ENCODE data around the gene NXNL1. TPM values are rescaled to one million over a fixed set of nuclear protein-coding genes. Genes with fewer than 3 reads are reported as not detected.
A peak's percentile ranks its signal among the peaks of the same experiment; 100 is the strongest.
"Not testable (repeated sequence)": the region's sequence is repeated elsewhere in the genome, so short reads cannot be mapped to it uniquely, and the experiment has no call there.

NXNL1 gene
- total RNA-seq, 1 experiment from 2014 or later: not detected

DNA sequence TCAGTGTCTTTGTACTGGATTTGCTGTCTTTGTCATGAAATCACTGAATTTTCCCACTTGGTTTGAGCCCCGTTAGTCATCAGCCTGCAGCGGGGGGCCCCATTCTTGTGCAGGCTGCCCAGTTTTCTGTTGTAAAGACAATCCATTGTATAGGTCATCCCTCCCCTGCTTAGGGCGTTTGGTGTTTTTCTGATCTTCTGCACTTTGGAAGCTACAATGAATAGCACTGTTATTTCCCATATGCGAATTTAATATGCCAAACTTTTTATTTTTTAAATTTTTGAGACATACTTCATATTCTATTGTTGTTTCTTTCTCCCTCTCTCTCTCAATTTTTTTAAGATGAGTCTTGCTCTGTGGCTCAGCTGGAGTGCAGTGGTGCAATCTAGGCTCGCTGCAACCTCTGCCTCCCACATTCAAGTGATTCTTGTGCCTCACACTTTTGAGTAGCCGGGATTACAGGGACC, 18.6 kb upstream of the NXNL1 start:
- TF ChIP-seq, protein P1, sequence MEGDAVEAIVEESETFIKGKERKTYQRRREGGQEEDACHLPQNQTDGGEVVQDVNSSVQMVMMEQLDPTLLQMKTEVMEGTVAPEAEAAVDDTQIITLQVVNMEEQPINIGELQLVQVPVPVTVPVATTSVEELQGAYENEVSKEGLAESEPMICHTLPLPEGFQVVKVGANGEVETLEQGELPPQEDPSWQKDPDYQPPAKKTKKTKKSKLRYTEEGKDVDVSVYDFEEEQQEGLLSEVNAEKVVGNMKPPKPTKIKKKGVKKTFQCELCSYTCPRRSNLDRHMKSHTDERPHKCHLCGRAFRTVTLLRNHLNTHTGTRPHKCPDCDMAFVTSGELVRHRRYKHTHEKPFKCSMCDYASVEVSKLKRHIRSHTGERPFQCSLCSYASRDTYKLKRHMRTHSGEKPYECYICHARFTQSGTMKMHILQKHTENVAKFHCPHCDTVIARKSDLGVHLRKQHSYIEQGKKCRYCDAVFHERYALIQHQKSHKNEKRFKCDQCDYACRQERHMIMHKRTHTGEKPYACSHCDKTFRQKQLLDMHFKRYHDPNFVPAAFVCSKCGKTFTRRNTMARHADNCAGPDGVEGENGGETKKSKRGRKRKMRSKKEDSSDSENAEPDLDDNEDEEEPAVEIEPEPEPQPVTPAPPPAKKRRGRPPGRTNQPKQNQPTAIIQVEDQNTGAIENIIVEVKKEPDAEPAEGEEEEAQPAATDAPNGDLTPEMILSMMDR (IDR thresholded peaks at IDR 0.05; ENCODE audit: unreplicated experiment): no peak
- DNase-seq (ENCODE audit: unreplicated experiment): no peak
- H3K9me3 Mint-ChIP-seq (ENCODE audit: unreplicated experiment): no peaks in the 10 kb centered on the region
- intact Hi-C loops (cut with micrococcal nuclease): no loop called here
- peaks cover 11% of the 10 kb centered on the region for H3K36me3 Mint-ChIP-seq (ENCODE audit: insufficient read depth, unreplicated experiment)
- H3K27ac Mint-ChIP-seq (ENCODE audit: low read depth, unreplicated experiment): no peak overlapping the region
- H3K27me3 Mint-ChIP-seq (ENCODE audit: insufficient read depth, unreplicated experiment): no peaks in the 10 kb centered on the region
- POLR2A ChIA-PET: interaction anchor here (0.6 kb wide), 2 partner anchors 10 to 94 kb away, joined by 3 to 4 read pairs; no protein-coding TSS in a partner anchor
- H3K4me1 Mint-ChIP-seq (ENCODE audit: insufficient read depth, unreplicated experiment): peaks cover 30% of the 10 kb centered on the region
- no TSS peak for BruUV-seq (replicated peaks)
- CTCF ChIA-PET: interaction anchor here (0.6 to 2.1 kb wide), 3 partner anchors 17 to 55 kb away, joined by 3 to 7 read pairs (median 3); no protein-coding TSS in a partner anchor
- H3K4me3 Mint-ChIP-seq (ENCODE audit: unreplicated experiment): no peak overlapping the region

DNA sequence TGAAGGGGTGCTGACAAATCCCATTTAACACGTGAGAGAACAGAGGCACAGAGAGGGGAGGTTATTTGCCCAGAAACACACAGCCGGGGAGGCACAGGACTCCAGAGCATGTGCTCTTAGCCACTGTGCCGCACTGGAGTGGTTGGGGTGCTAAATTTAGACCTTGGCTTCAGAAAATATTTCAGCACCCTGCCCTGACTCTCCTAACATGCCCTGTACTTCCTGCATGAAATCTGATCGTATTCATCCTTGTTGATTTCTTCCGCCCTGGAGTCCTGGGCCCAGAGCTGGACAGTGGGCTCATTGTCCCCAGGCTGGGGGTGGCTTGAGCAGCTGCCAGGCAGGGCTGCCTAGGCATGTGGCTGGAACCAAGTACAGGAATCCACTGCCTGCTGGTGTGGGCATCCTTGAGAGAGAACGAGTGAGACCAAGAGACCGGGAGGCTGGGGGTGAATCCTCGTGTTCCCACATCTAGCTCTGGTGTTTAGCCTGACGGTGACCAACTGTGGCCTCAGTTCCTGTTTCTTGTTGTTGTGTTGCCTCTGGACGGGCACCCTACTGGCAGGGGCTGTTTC, 14.9 kb upstream of the NXNL1 start:
- BruUV-seq (replicated peaks): no TSS peak
- Mint-ChIP-seq H3K9me3 (ENCODE audit: unreplicated experiment) (no peaks in the 10 kb centered on the region), H3K4me3 (ENCODE audit: unreplicated experiment) (no peak overlapping the region), H3K27ac (ENCODE audit: low read depth, unreplicated experiment) (no peak overlapping the region), H3K27me3 (ENCODE audit: insufficient read depth, unreplicated experiment) (no peaks in the 10 kb centered on the region), H3K36me3 (ENCODE audit: insufficient read depth, unreplicated experiment) (no peaks in the 10 kb centered on the region), H3K4me1 (ENCODE audit: insufficient read depth, unreplicated experiment) (peaks cover 28% of the 10 kb centered on the region)
- intact Hi-C loops (cut with micrococcal nuclease): no loop called here
- ChIA-PET CTCF (interaction anchor here (0.7 kb wide), 1 partner anchor 97 kb away, joined by 3 read pairs; no protein-coding TSS in a partner anchor), POLR2A (no interaction called here)
- TF ChIP-seq, protein P1 (IDR thresholded peaks at IDR 0.05; ENCODE audit: unreplicated experiment): no peak
- no peak for DNase-seq (ENCODE audit: unreplicated experiment)

DNA sequence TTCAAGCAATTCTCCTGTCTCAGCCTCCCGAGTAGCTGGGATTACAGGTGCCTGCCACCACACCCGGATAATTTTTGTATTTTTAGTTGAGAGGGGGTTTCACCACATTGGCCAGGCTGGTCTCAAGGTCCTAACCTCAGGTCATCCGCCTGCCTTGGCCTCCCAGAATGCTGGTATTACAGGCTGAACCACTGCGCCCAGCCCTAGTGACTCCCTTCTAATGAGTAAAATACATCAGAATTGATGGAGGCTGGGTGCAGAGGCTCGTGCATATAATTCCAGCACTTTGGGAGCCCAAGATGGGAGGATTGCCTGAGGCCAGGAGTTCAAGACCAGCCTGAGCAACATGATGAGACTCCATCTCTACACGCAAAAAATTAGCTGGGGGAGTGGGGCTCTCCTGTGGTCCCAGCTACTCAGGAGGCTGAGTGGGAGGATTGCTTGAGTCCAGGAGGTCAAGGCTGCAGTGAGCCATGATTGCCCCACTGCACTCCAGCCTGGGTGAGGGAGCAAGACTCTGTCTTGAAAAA, 14.3 kb upstream of the NXNL1 start:
- H3K27me3 Mint-ChIP-seq (ENCODE audit: insufficient read depth, unreplicated experiment); DNase-seq (ENCODE audit: unreplicated experiment); H3K9me3 Mint-ChIP-seq (ENCODE audit: unreplicated experiment); BruUV-seq (replicated peaks); intact Hi-C loops (cut with micrococcal nuclease); H3K27ac Mint-ChIP-seq (ENCODE audit: low read depth, unreplicated experiment); POLR2A ChIA-PET; H3K36me3 Mint-ChIP-seq (ENCODE audit: insufficient read depth, unreplicated experiment); H3K4me3 Mint-ChIP-seq (ENCODE audit: unreplicated experiment): not testable (repeated sequence)
- CTCF ChIA-PET: interaction anchor here (0.7 kb wide), 2 partner anchors 32 to 98 kb away, joined by 3 read pairs; no protein-coding TSS in a partner anchor
- H3K4me1 Mint-ChIP-seq (ENCODE audit: insufficient read depth, unreplicated experiment): peaks cover 28% of the 10 kb centered on the region

DNA sequence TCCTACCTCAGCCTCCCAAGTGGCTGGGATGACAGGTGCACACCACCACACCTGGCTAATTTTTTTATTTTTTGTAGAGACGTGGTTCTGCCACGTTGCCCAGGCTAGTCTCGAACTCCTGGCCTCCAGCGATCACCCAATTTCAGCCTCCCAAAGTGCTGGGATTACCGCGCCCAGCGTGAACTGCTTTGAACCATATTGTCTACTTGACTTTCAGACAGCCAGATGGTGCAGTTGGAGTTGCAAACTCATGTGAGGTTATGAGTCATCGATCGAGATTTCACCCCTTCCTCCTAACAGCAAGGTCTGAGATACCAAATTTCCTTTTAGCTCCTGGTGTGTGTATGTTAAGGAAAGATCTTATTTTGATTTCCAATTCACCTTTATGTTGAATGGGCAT, 12.3 kb upstream of the NXNL1 start:
- ChIA-PET POLR2A (interaction anchor here (1.3 kb wide), 1 partner anchor 38 kb away, joined by 3 read pairs; the partner anchor contains the start of gene PGLS), CTCF (interaction anchor here (0.6 to 3.6 kb wide), 7 partner anchors 10 to 1319 kb away, joined by 3 to 19 read pairs (median 3); no protein-coding TSS in a partner anchor)
- peak; percentile 63 for DNase-seq (ENCODE audit: unreplicated experiment)
- H3K27ac Mint-ChIP-seq (ENCODE audit: low read depth, unreplicated experiment): no peak overlapping the region
- no peaks in the 10 kb centered on the region for H3K9me3 Mint-ChIP-seq (ENCODE audit: unreplicated experiment)
- peaks cover 37% of the 10 kb centered on the region for H3K4me1 Mint-ChIP-seq (ENCODE audit: insufficient read depth, unreplicated experiment)
- TF ChIP-seq, protein P1 (IDR thresholded peaks at IDR 0.05; ENCODE audit: unreplicated experiment): no peak
- intact Hi-C loops (cut with micrococcal nuclease): no loop called here
- peak overlapping the region; percentile 43 for H3K4me3 Mint-ChIP-seq (ENCODE audit: unreplicated experiment)
- H3K36me3 Mint-ChIP-seq (ENCODE audit: insufficient read depth, unreplicated experiment): no peaks in the 10 kb centered on the region
- no TSS peak for BruUV-seq (replicated peaks)
- no peaks in the 10 kb centered on the region for H3K27me3 Mint-ChIP-seq (ENCODE audit: insufficient read depth, unreplicated experiment)
